HEK293T (cell line): Measurements from ENCODE around the gene SCG2.

ENCODE experiments used
- CTCF ChIA-PET: fragments of 350-600 bp; formaldehyde crosslinking; extraction: SDS; loops from one replicate; lab custom pipeline; 2021; ENCODE audit warnings: antibody characterized with exemption, inconsistent platforms; lab: Yijun Ruan, JAX
- POLR2A ChIA-PET: fragments of 350-600 bp; formaldehyde crosslinking; extraction: SDS; loops from one replicate; lab custom pipeline; 2020; ENCODE audit warnings: antibody characterized with exemption, inconsistent platforms; lab: Yijun Ruan, JAX
- DNase-seq: peaks from one replicate; pipeline ENCODE4 v3.0.0; 2012; ENCODE audit warnings: mixed read lengths; ENCODE audit errors: extremely low spot score
- ARNT ChIP-seq: fragments of 450-650 bp; IDR thresholded peaks from 2 replicates; pipeline ENCODE4 v1.6.1; 2017; ENCODE audit warnings: mild to moderate bottlenecking
- BHLHE40 ChIP-seq: fragments of 450-650 bp; IDR thresholded peaks from 2 replicates; pipeline ENCODE4 v1.6.1; 2016; ENCODE audit warnings: mild to moderate bottlenecking, moderate library complexity, borderline replicate concordance
- CTBP1 ChIP-seq: fragments of 450-650 bp; IDR thresholded peaks from 2 replicates; pipeline ENCODE4 v1.6.1; 2016; ENCODE audit warnings: borderline replicate concordance
- ELF4 ChIP-seq: fragments of 450-650 bp; IDR thresholded peaks from 2 replicates; pipeline ENCODE4 v1.6.1; 2017; ENCODE audit warnings: antibody characterized with exemption
- FOXA1 ChIP-seq: fragments of 450-650 bp; IDR thresholded peaks from 2 replicates; pipeline ENCODE4 v1.6.1; 2016; ENCODE audit warnings: mild to moderate bottlenecking
- FOXK2 ChIP-seq: fragments of 450-650 bp; IDR thresholded peaks from 2 replicates; pipeline ENCODE4 v1.6.1; 2016; ENCODE audit warnings: mild to moderate bottlenecking
- FOXM1 ChIP-seq: fragments of 450-650 bp; IDR thresholded peaks from 2 replicates; pipeline ENCODE4 v1.6.1; 2017; ENCODE audit warnings: mild to moderate bottlenecking, borderline replicate concordance
- HDGF ChIP-seq: fragments of 450-650 bp; IDR thresholded peaks from 2 replicates; pipeline ENCODE4 v1.6.1; 2017; ENCODE audit warnings: antibody characterized with exemption, borderline replicate concordance
- L3MBTL2 ChIP-seq: fragments of 450-650 bp; conservative IDR thresholded peaks from 2 replicates; pipeline ENCODE4 v1.6.1; 2016; ENCODE audit warnings: mild to moderate bottlenecking
- LEF1 ChIP-seq: fragments of 450-650 bp; IDR thresholded peaks from 2 replicates; pipeline ENCODE4 v1.6.1; 2017; ENCODE audit warnings: mild to moderate bottlenecking, borderline replicate concordance
- NFRKB ChIP-seq: fragments of 450-650 bp; IDR thresholded peaks from 2 replicates; pipeline ENCODE4 v1.6.1; 2016; ENCODE audit warnings: mild to moderate bottlenecking, moderate library complexity
- PKNOX1 ChIP-seq: fragments of 450-650 bp; IDR thresholded peaks from 2 replicates; pipeline ENCODE4 v1.6.1; 2016
- SP1 ChIP-seq: fragments of 450-650 bp; IDR thresholded peaks from 2 replicates; pipeline ENCODE4 v1.6.1; 2017
- SUZ12 ChIP-seq: fragments of 450-650 bp; IDR thresholded peaks from 2 replicates; pipeline ENCODE4 v1.6.1; 2016; ENCODE audit warnings: mild to moderate bottlenecking
- TARDBP ChIP-seq: fragments of 450-650 bp; IDR thresholded peaks from 2 replicates; pipeline ENCODE4 v1.6.1; 2016
- ZNF384 ChIP-seq: fragments of 450-650 bp; IDR thresholded peaks from 2 replicates; pipeline ENCODE4 v1.6.1; 2016

The SCG2 gene

GRCh38 chr2:223612501-223612900 lies 10.3 kb upstream of the SCG2 start:
- ChIA-PET CTCF (no interaction called here), POLR2A (no interaction called here)
- no peak for DNase-seq
- no peak for TF ChIP-seq NFRKB
- TF ChIP-seq LEF1, result no peak
- no peak for TF ChIP-seq FOXM1

GRCh38 chr2:223611061-223611460 lies 8.9 kb upstream of the SCG2 start:
- POLR2A ChIA-PET, result no interaction called here
- TF ChIP-seq ARNT (no peak), NFRKB (no peak), LEF1 (no peak), SUZ12 (no peak)
- no peak for DNase-seq
- CTCF ChIA-PET, result no interaction called here

GRCh38 chr2:223607476-223607875 lies 5.3 kb upstream of the SCG2 start:
- DNase-seq, result no peak
- CTCF ChIA-PET, result no interaction called here
- POLR2A ChIA-PET, result no interaction called here
- TF ChIP-seq LEF1, result no peak
- no peak for TF ChIP-seq HDGF
- no peak for TF ChIP-seq CTBP1
- no peak for TF ChIP-seq L3MBTL2
- no peak for TF ChIP-seq SP1
- TF ChIP-seq BHLHE40, result no peak
- TF ChIP-seq ELF4, result no peak
- TF ChIP-seq PKNOX1, result no peak
- no peak for TF ChIP-seq SUZ12
- no peak for TF ChIP-seq FOXA1
- TF ChIP-seq NFRKB, result no peak

- TF ChIP-seq FOXK2 (no peak), NFRKB (no peak), CTBP1 (no peak)
- ChIA-PET POLR2A (no interaction called here), CTCF (no interaction called here)
- DNase-seq, result no peak
Observed at GRCh38 chr2:223606946-223607345, 4.8 kb upstream of the SCG2 start.

- CTCF ChIA-PET, result no interaction called here
- TF ChIP-seq TARDBP, result no peak
- no peak for TF ChIP-seq FOXA1
- no peak for TF ChIP-seq CTBP1
- TF ChIP-seq ARNT, result no peak
- TF ChIP-seq SP1, result no peak
- no peak for TF ChIP-seq ELF4
- no peak for TF ChIP-seq FOXM1
- TF ChIP-seq FOXK2, result no peak
- no peak for TF ChIP-seq NFRKB
- TF ChIP-seq BHLHE40, result no peak
- no peak for TF ChIP-seq ZNF384
- no peak for TF ChIP-seq L3MBTL2
- no peak for TF ChIP-seq SUZ12
- no peak for TF ChIP-seq HDGF
- no peak for TF ChIP-seq PKNOX1
- TF ChIP-seq LEF1, result no peak
- POLR2A ChIA-PET, result no interaction called here
- no peak for DNase-seq
Observed at GRCh38 chr2:223604231-223604630, 2.1 kb upstream of the SCG2 start.

GRCh38 chr2:223602972-223603371 lies 811 bp upstream of the SCG2 start:
- CTCF ChIA-PET, result interaction anchor here (1.7 kb wide), 1 partner anchor 15 kb away, joined by 6 read pairs; no protein-coding TSS in a partner anchor
- DNase-seq, result no peak
- TF ChIP-seq ARNT (no peak), SP1 (no peak)
- POLR2A ChIA-PET, result no interaction called here

GRCh38 chr2:223601018-223601417 lies 1.1 kb downstream of the SCG2 start:
- no peak for TF ChIP-seq FOXA1
- TF ChIP-seq NFRKB, result no peak
- ChIA-PET POLR2A (no interaction called here), CTCF (no interaction called here)
- no peak for DNase-seq

- ChIA-PET POLR2A (no interaction called here), CTCF (interaction anchor here (0.6 kb wide), 1 partner anchor 228 kb away, joined by 3 read pairs; no protein-coding TSS in a partner anchor)
- no peak for TF ChIP-seq FOXK2
- TF ChIP-seq FOXM1, result no peak
- no peak for TF ChIP-seq CTBP1
- no peak for TF ChIP-seq HDGF
- TF ChIP-seq ARNT, result no peak
- DNase-seq, result no peak
Observed at GRCh38 chr2:223599640-223600380, 2.4 kb downstream of the SCG2 start.
